ENCODE results near the gene ARHGAP35. TPM values are rescaled to one million over a fixed set of nuclear protein-coding genes. Genes with fewer than 3 reads are reported as not detected.

The ARHGAP35 gene
- total RNA-seq, 1 experiment from 2014 or later = 23.6 TPM

DNA sequence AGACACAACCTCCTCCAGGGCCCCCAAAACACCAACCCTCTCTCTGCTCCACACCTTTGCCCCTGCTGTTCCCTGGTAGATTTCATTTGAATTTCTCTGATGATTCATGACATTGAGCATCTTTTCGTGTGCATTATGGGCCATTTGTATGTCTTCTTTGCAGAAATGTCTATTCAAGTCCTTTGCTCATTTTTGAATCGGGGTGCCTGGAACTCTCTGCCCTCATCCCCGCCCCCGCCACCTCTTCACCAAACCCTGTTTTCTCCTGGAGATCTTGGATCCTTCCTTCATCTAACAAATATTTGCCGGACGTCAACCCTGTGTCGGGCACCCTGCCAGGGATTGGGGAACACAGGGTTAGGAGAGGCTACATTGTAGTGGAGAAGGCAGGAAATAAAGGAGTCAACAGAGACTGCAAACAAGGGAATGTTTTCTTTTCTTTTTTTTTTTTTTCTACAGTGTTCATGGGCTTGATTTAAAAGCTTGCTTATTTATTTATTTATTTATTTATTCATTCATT is 46.9 kb upstream of the ARHGAP35 start:
- DNase-seq = peak; percentile 43
- no peaks in the 10 kb centered on the region for H3K36me3 ChIP-seq (ENCODE audit: low read depth, low read length)
- no peaks in the 10 kb centered on the region for H4K20me1 ChIP-seq (ENCODE audit: low read length)
- H2AFZ ChIP-seq (ENCODE audit: low read length) = no peak overlapping the region; the same call in 1 of the 2 replicates
- peak; percentile 50; the same call in 1 of the 2 replicates for ATAC-seq
- H3K9me3 ChIP-seq (ENCODE audit: low read length) = no peaks in the 10 kb centered on the region
- H3K79me2 ChIP-seq (ENCODE audit: low read length) = no peaks in the 10 kb centered on the region
- no peaks in the 10 kb centered on the region for H3F3A ChIP-seq (ENCODE audit: low read length, unreplicated experiment)
- no peak overlapping the region for H3K4me3 ChIP-seq (ENCODE audit: low read length)
- no peak overlapping the region for H3K9ac ChIP-seq (ENCODE audit: low read length)
- ChIA-PET POLR2A (ENCODE audit: unreplicated experiment) (no interaction called here), CTCF (interaction anchor here (0.6 kb wide), 1 partner anchor 8 kb away, joined by 6 read pairs; no protein-coding TSS in a partner anchor)
- BruUV-seq (replicated peaks) = no TSS peak
- H3K4me2 ChIP-seq (ENCODE audit: low read length) = peak overlapping the region; percentile 44; the same call in 1 of the 2 replicates
- no peaks in the 10 kb centered on the region for H3K9me2 ChIP-seq (replicated peaks; ENCODE audit: low read length)
- H3K27ac ChIP-seq (ENCODE audit: low read length) = no peak overlapping the region
- H3K4me1 ChIP-seq (ENCODE audit: insufficient read depth, low read length) = no peaks in the 10 kb centered on the region
- intact Hi-C loops (cut with micrococcal nuclease) = no loop called here
- no peaks in the 10 kb centered on the region for H3K27me3 ChIP-seq (ENCODE audit: low read length)
- no peak for TF ChIP-seq CTCF (conservative IDR thresholded peaks at IDR 0.05; ENCODE audit: low read depth, low read length)
- TF ChIP-seq EZH2 (IDR thresholded peaks at IDR 0.05; ENCODE audit: low read length, unreplicated experiment) = no peak
- no peak for TF ChIP-seq EZH2phosphoT487 (IDR thresholded peaks at IDR 0.05; ENCODE audit: borderline replicate concordance, low read length)

- no peak for ATAC-seq
- ChIA-PET POLR2A (ENCODE audit: unreplicated experiment) (no interaction called here), CTCF (no interaction called here)
- Histone ChIP-seq H3F3A (ENCODE audit: low read length, unreplicated experiment) (no peaks in the 10 kb centered on the region), H3K4me2 (ENCODE audit: low read length) (no peak overlapping the region), H3K4me3 (ENCODE audit: low read length) (no peak overlapping the region), H3K79me2 (ENCODE audit: low read length) (no peaks in the 10 kb centered on the region), H3K9me3 (ENCODE audit: low read length) (no peaks in the 10 kb centered on the region), H3K36me3 (ENCODE audit: low read depth, low read length) (no peaks in the 10 kb centered on the region), H3K27me3 (ENCODE audit: low read length) (no peaks in the 10 kb centered on the region), H3K9me2 (replicated peaks; ENCODE audit: low read length) (no peaks in the 10 kb centered on the region), H2AFZ (ENCODE audit: low read length) (no peak overlapping the region), H3K4me1 (ENCODE audit: insufficient read depth, low read length) (no peaks in the 10 kb centered on the region), H3K9ac (ENCODE audit: low read length) (no peak overlapping the region), H4K20me1 (ENCODE audit: low read length) (no peaks in the 10 kb centered on the region), H3K27ac (ENCODE audit: low read length) (no peak overlapping the region)
- no peak for TF ChIP-seq EZH2phosphoT487 (IDR thresholded peaks at IDR 0.05; ENCODE audit: borderline replicate concordance, low read length)
- no peak for TF ChIP-seq CTCF (conservative IDR thresholded peaks at IDR 0.05; ENCODE audit: low read depth, low read length)
- BruUV-seq (replicated peaks) = no TSS peak
- intact Hi-C loops (cut with micrococcal nuclease) = no loop called here
- no peak for DNase-seq
These were observed 44.8 kb upstream of the ARHGAP35 start for GRCh38 chr19:46815833-46816627.

DNA sequence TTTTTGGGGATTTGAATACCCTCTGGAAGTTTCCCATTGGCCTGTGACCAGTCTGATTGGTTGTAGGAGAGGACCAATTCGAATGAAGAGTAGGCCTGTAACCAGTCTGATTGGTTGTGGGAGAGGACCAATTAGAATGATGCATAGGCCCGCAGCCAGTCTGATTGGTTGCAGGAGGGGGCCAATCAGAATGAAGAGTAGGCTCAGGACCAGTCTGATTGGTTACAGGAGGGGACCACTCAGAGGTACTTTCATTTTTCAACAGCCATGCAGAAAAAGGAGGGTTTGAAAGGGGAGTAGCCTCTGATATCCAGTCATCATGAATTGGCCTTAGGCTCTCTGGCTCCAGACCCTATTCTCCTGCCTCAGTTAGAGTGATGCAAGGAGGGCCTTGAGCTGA is 42.0 kb upstream of the ARHGAP35 start:
- Histone ChIP-seq H3K4me3 (ENCODE audit: low read length) (no peak overlapping the region), H3K36me3 (ENCODE audit: low read depth, low read length) (no peaks in the 10 kb centered on the region), H3K9me2 (replicated peaks; ENCODE audit: low read length) (no peaks in the 10 kb centered on the region), H3K9me3 (ENCODE audit: low read length) (no peaks in the 10 kb centered on the region), H3K4me2 (ENCODE audit: low read length) (no peak overlapping the region), H3K27me3 (ENCODE audit: low read length) (no peaks in the 10 kb centered on the region), H2AFZ (ENCODE audit: low read length) (no peak overlapping the region), H3K9ac (ENCODE audit: low read length) (no peak overlapping the region), H3F3A (ENCODE audit: low read length, unreplicated experiment) (no peaks in the 10 kb centered on the region), H4K20me1 (ENCODE audit: low read length) (no peaks in the 10 kb centered on the region), H3K4me1 (ENCODE audit: insufficient read depth, low read length) (no peaks in the 10 kb centered on the region), H3K79me2 (ENCODE audit: low read length) (no peaks in the 10 kb centered on the region), H3K27ac (ENCODE audit: low read length) (no peak overlapping the region)
- intact Hi-C loops (cut with micrococcal nuclease) = no loop called here
- CTCF ChIA-PET = no interaction called here
- peak; percentile 19 for DNase-seq
- TF ChIP-seq EZH2 (IDR thresholded peaks at IDR 0.05; ENCODE audit: low read length, unreplicated experiment) = no peak
- TF ChIP-seq EZH2phosphoT487 (IDR thresholded peaks at IDR 0.05; ENCODE audit: borderline replicate concordance, low read length) = no peak
- no peak for TF ChIP-seq CTCF (conservative IDR thresholded peaks at IDR 0.05; ENCODE audit: low read depth, low read length)
- POLR2A ChIA-PET (ENCODE audit: unreplicated experiment) = no interaction called here
- BruUV-seq (replicated peaks) = no TSS peak
- ATAC-seq = no peak
